Thymus (tissue), 11 donors: Measurements from ENCODE around the gene ZNF100. TPM values are rescaled to one million over a fixed set of nuclear protein-coding genes. Genes with fewer than 3 reads are reported as not detected.
"Not testable (repeated sequence)": the region's sequence is repeated elsewhere in the genome, so short reads cannot be mapped to it uniquely, and the experiment has no call there.

Experiments
- DNase-seq, 9 donors: peaks; one replicate each; pipeline ENCODE4 v3.0.0-alpha.2; 2013; ENCODE audit warnings: low spot score in 9 of 9, low read depth in 6 of 9, missing footprints in 1 of 9
- H3K27ac ChIP-seq, 2 donors: one replicate each; pipeline ENCODE4 v1.5.1; 2013; ENCODE audit warnings: control low read depth in 1 of 2, low read depth in 1 of 2, low read length in 1 of 2, mild to moderate bottlenecking in 1 of 2, moderate library complexity in 1 of 2
- H3K27me3 ChIP-seq, 2 donors: one replicate each; pipeline ENCODE4 v1.5.1; 2013; ENCODE audit warnings: low read length in 1 of 2; ENCODE audit not compliant: control insufficient read depth in 2 of 2, insufficient read depth in 1 of 2
- H3K36me3 ChIP-seq, 2 donors: one replicate each; pipeline ENCODE4 v1.5.1; 2013; ENCODE audit warnings: low read length in 1 of 2, mild to moderate bottlenecking in 1 of 2, moderate library complexity in 1 of 2; ENCODE audit not compliant: control insufficient read depth in 2 of 2, insufficient read depth in 2 of 2
- H3K4me1 ChIP-seq, 2 donors: one replicate each; pipeline ENCODE4 v1.5.1; 2013; ENCODE audit warnings: low read length in 2 of 2; ENCODE audit not compliant: control insufficient read depth in 2 of 2, insufficient read depth in 2 of 2
- H3K4me3 ChIP-seq, 2 donors: one replicate each; pipeline ENCODE4 v1.5.1; 2013; ENCODE audit warnings: low read length in 2 of 2, control low read depth in 1 of 2, mild to moderate bottlenecking in 1 of 2
- H3K9me3 ChIP-seq, 2 donors: one replicate each; pipeline ENCODE4 v1.5.1; 2013; ENCODE audit warnings: low read length in 1 of 2, mild to moderate bottlenecking in 1 of 2; ENCODE audit not compliant: control insufficient read depth in 2 of 2, insufficient read depth in 1 of 2
- WGBS: extraction: QIAGEN DNeasy Blood & Tissue Kit; methylation state at CpG from one replicate; pipeline ENCODE4 v1.1.7; 2013; 5-methylcytosine and 5-hydroxymethylcytosine counted together
- polyA plus RNA-seq: library from polyadenylated mRNA; stranded (reverse); fragments of 200-250 nt; gene quantifications from one replicate; pipeline ENCODE4 v1.2.3, GENCODE V29; 2013
- total RNA-seq: library from RNA; stranded (reverse); fragments of 120-200 nt; gene quantifications from one replicate; pipeline ENCODE4 v1.2.4, GENCODE V29; 2013
- donor health status: healthy.

The ZNF100 gene
- total and polyA plus RNA-seq, 2 donors = 5.3 to 14.7 TPM

GRCh38 chr19:21694171-21694906 is 73.0 kb downstream of the ZNF100 start:
- DNase-seq = no peak
- H3K4me1 ChIP-seq = no peaks in the 10 kb centered on the region
- H3K27ac ChIP-seq = no peak overlapping the region
- peaks cover 0 to 19% of the 10 kb centered on the region in 2 donors for H3K9me3 ChIP-seq
- H3K36me3 ChIP-seq = no peaks in the 10 kb centered on the region
- WGBS = 94% methylated on average over 7 of the region's 7 CpGs
- H3K4me3 ChIP-seq = no peak overlapping the region
- H3K27me3 ChIP-seq = no peaks in the 10 kb centered on the region

GRCh38 chr19:21693399-21693798 is 74.0 kb downstream of the ZNF100 start:
- H3K9me3 ChIP-seq = peaks cover 0 to 23% of the 10 kb centered on the region in 2 donors
- no peak overlapping the region for H3K27ac ChIP-seq
- no peak for DNase-seq
- 100% methylated on average over 1 of the region's 1 CpG for WGBS
- H3K27me3 ChIP-seq = no peaks in the 10 kb centered on the region
- no peaks in the 10 kb centered on the region for H3K4me1 ChIP-seq
- H3K4me3 ChIP-seq = no peak overlapping the region
- no peaks in the 10 kb centered on the region for H3K36me3 ChIP-seq

GRCh38 chr19:21691661-21692060 is 75.7 kb downstream of the ZNF100 start:
- DNase-seq = no peak
- no peak overlapping the region for H3K27ac ChIP-seq
- 31% methylated on average over 1 of the region's 1 CpG for WGBS
- no peaks in the 10 kb centered on the region for H3K36me3 ChIP-seq
- H3K4me1 ChIP-seq = no peaks in the 10 kb centered on the region
- peaks cover 0 to 23% of the 10 kb centered on the region in 2 donors for H3K9me3 ChIP-seq
- H3K27me3 ChIP-seq = no peaks in the 10 kb centered on the region
- H3K4me3 ChIP-seq = no peak overlapping the region

GRCh38 chr19:21688464-21688863 is 78.9 kb downstream of the ZNF100 start:
- DNase-seq = no peak
- H3K4me1 ChIP-seq = no peaks in the 10 kb centered on the region
- H3K9me3 ChIP-seq = peaks cover 0 to 8% of the 10 kb centered on the region in 2 donors
- H3K27me3 ChIP-seq = no peaks in the 10 kb centered on the region
- WGBS = 89% methylated on average over 3 of the region's 3 CpGs
- no peak overlapping the region for H3K27ac ChIP-seq
- no peaks in the 10 kb centered on the region for H3K36me3 ChIP-seq
- H3K4me3 ChIP-seq = no peak overlapping the region

GRCh38 chr19:21680671-21681070 is 86.7 kb downstream of the ZNF100 start:
- H3K27ac ChIP-seq = no peak overlapping the region
- 47% methylated on average over 3 of the region's 3 CpGs for WGBS
- H3K4me1 ChIP-seq = no peaks in the 10 kb centered on the region

GRCh38 chr19:21680026-21680425 is 87.4 kb downstream of the ZNF100 start:
- DNase-seq = no peak
- Histone ChIP-seq H3K9me3 (peaks cover 0 to 14% of the 10 kb centered on the region in 2 donors), H3K36me3 (no peaks in the 10 kb centered on the region), H3K27ac (no peak overlapping the region), H3K4me1 (no peaks in the 10 kb centered on the region), H3K4me3 (no peak overlapping the region), H3K27me3 (no peaks in the 10 kb centered on the region)
- WGBS = 90% methylated on average over 5 of the region's 5 CpGs

More at GRCh38 chr19:21680671-21681070, 86.7 kb downstream of the ZNF100 start:
- Histone ChIP-seq H3K27me3 (no peaks in the 10 kb centered on the region), H3K9me3 (peaks cover 0 to 14% of the 10 kb centered on the region in 2 donors), H3K4me3 (no peak overlapping the region), H3K36me3 (no peaks in the 10 kb centered on the region)
- DNase-seq = no peak

GRCh38 chr19:21677696-21678418 is 89.5 kb downstream of the ZNF100 start:
- H3K4me1 ChIP-seq = no peaks in the 10 kb centered on the region
- H3K36me3 ChIP-seq = no peaks in the 10 kb centered on the region
- no peaks in the 10 kb centered on the region for H3K27me3 ChIP-seq
- peaks cover 0 to 14% of the 10 kb centered on the region in 2 donors for H3K9me3 ChIP-seq
- no peak overlapping the region for H3K27ac ChIP-seq
- WGBS = 50% methylated on average over 38 of the region's 38 CpGs
- peak in 3 of 9 donors; percentile 4 to 16 (median 7) for DNase-seq
- peak overlapping the region in 1 of 2 donors; percentile 46 for H3K4me3 ChIP-seq

GRCh38 chr19:21674454-21674853 is 92.9 kb downstream of the ZNF100 start:
- DNase-seq = no peak
- Histone ChIP-seq H3K27ac (no peak overlapping the region), H3K4me3 (no peak overlapping the region), H3K36me3 (no peaks in the 10 kb centered on the region), H3K9me3 (peaks cover 0 to 11% of the 10 kb centered on the region in 2 donors), H3K27me3 (no peaks in the 10 kb centered on the region), H3K4me1 (no peaks in the 10 kb centered on the region)
- 54% methylated on average over 1 of the region's 1 CpG for WGBS

- H3K4me1 ChIP-seq, H3K27me3 ChIP-seq, H3K36me3 ChIP-seq, H3K27ac ChIP-seq, H3K9me3 ChIP-seq, DNase-seq, H3K4me3 ChIP-seq: not testable (repeated sequence)
- WGBS = 86% methylated on average over 2 of the region's 2 CpGs
Observed at GRCh38 chr19:21673479-21673878, 93.9 kb downstream of the ZNF100 start.
